Measurements from ENCODE around the gene FAAP20.

Gene FAAP20

DNA sequence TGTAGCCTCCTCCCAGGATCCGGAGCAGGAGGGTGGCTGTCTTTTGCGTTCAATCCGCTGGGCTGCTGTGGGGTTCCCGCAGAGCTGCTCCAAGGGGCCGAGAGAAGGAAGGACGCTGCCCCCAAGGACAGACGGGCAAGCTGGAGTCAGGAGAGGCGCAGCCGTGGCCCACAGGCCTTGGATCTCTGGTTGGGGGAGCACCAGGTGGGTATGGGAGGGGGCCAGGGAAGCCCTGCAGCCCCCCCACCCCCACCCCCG is 17.6 kb upstream of the FAAP20 start:
- DNase-seq (ENCODE audit: low read depth in 2 of 2), result no peak

DNA sequence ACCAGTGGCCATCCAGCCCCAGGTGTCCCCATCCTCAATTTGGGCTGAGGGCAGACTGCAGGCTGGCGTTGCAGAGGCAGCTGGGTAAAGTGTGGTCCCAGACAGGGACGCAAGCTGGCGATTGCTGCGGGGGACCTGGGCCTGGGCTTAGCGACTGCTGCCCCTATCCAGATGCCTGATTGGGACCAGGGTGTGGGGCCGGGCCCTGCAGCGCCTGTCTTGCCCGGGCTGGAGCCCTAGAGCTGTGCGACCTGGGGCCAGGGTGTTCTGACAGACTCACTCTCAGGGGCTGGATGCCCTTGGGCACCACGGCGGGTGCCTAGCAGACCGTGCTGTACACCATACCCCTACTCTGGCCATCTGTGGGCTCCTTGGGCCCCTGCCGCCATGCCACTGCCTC is 16.2 kb upstream of the FAAP20 start:
- no peak for DNase-seq (ENCODE audit: low read depth in 2 of 2)

DNA sequence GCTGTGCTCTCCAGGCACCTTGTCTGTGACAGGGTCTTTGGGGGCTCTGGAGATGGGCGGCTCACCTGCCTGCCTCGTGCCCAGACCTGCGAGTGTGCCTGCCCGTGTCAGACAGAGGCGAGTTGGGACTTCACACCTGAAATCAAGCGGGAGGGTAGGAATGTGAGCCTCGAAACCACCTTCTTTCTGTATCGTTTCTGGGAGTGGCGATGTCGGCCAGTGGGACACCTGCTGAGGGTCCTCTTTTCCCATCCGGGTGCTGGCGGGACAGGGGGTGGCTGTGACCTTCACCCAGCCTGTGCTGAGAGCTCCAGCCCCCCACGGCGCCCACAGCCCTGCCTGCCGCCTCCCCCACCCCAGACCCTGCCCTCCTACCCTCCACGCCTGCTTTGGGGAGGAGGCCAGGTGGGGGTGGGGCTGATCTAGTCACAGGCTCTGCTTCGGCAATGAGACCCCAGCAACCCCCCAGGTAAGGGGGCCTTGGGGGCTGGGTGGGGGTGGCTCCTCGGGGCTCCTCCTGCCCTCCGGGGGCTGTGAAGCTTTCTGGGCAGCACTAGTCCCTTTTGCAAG is 15.6 kb upstream of the FAAP20 start:
- DNase-seq (ENCODE audit: low read depth in 2 of 2), result no peak

DNA sequence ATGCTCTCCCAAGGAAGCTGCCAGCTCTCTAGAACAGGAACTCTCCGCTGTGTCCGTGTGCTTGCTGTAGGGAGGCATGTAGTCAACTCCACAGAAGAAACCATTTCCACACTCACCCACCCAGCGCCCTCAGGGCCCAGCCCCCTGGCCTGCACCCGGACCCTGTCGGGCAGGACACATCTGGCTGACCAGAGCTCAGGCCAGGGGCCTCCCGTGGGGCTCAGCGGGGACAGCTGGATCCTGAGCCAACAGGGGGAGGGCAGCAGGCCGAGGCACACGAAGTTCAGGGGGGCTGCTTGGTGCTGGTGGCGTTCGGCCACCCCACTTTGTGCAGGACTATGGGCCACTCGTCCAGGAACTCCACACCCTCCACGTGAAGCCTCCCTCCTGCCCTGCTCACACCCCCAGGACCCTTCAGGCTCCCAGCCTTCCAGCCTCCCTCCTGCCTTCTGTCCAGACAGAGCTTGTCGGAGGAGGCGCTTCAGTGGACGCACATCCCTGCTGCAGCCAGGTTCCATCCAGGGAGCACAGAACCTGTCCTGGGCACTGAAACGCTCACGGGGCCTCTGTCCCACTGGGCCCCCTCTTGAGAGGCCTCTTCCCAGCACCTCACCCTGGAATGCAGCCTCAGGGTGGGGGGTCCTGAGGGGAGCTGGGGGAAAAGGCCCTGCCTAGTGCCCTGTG is 15.0 kb upstream of the FAAP20 start:
- DNase-seq (ENCODE audit: low read depth in 2 of 2), result no peak

DNA sequence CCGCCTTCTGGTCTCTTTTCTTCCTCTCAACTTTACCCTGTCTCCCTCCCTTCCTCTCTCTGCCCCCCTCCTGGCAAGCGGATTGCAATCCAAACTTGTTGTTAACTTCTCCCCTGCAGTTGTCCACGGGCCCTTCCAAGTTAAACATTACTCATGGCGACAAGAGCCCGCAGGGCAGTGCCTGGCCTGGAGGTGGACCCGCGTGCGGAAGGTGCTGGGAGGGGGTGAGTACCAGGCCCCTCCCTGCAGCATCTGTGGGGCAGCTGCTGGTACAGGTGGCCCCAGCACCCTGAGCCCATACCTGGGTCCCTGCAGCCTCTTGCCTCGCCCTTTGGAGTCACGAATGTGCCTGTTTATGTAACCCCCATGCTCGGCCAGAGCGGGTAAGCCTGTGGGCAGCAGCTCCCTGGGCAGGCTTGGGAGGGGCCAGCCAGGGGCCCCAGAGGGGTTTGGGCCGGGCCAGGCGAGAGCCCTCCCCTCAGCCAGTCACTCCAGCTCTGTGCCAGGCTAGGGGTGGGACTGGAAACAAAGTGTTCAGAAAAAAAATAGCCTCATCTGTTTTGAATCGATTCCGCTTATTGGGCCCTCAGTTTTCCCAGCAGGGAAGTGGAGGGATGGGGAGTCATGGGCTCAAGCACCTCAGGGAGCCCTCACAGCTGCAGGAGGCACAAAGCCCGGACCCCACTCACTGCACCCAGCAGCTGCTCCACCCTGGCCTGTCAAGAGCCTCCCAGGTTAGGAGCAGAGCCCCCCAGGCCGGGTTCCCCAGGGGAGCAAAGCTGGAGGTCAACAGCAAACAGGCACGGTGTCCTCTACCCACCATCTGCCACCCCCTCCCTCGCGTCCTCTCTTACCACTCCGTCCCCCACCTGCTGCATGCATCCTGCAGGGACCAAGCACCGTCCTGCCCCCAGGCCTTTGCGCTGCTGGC is 14.0 kb upstream of the FAAP20 start:
- DNase-seq (ENCODE audit: low read depth in 2 of 2), result no peak

DNA sequence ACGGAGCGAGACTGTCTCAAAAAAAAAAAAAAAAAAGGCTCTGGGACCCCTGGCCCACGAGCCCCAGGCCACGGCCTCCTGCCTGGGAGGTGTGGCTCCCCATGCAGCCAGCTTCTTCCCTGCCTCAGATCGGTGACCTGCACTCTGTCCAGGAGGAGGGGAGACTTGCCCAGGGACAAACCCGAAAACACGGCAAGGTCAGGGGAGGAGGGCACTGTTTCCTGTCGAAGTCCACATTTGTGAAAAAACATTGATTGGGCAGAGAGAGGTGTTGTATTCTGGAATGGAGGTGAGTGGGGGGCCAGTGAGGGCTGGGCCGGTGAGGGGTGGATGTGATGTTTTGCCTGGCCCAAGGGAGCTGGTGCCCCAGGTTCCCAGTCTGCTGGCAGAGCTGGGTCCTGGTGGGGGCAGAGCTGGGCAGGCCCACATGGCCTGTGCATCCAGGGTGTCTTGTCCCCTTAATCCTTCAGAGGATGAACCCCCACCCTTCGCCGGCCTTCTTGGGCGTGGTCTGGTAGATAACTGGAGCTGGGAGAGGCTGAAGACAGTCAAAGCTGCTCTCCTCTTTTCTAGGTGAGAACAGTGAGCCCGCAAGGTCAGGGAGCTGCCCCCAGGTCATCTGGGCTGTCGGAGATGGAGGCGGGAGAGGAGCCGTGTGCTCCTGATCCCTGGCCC is 12.4 kb upstream of the FAAP20 start:
- no peak for DNase-seq (ENCODE audit: low read depth in 2 of 2)

DNA sequence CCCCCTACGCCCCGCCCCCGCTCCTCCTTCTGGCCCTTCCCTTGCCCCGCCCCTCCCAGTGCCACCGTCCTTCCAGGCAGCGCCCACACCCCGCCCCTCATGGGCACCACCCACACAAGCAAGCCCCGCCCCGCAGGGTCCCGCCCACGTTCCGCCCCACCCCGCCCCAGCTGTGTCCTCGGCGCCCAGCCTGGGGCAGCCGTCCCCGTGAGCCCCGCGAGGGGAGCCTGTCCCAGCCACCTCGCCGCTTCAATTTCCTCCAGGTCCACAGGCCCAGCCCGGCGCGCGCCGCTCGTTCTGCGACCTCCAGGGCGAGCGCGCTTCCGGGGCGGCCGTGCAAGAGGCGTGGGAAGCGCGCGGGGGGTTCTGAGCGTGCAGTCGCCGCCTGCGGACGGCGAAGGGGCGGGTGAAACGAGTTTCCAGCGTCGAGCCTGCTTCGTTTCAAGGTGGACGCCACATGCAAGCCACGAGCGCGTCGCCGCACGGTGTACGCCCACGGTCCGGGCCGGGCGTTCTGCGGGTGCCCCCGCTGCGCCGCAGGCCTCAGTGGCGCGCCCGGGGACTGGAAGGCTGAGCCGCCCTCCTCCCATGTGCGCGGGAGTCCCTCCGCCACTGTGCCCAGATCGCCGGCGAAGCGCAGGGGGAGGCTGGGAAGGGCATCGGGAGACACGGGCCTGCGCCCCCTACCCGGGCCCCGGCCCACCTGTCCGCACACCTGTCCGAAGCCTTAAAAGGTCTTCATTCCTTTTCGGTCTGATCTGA is 10.8 kb upstream of the FAAP20 start:
- peak; percentile 93 for DNase-seq (ENCODE audit: low read depth in 2 of 2)

DNA sequence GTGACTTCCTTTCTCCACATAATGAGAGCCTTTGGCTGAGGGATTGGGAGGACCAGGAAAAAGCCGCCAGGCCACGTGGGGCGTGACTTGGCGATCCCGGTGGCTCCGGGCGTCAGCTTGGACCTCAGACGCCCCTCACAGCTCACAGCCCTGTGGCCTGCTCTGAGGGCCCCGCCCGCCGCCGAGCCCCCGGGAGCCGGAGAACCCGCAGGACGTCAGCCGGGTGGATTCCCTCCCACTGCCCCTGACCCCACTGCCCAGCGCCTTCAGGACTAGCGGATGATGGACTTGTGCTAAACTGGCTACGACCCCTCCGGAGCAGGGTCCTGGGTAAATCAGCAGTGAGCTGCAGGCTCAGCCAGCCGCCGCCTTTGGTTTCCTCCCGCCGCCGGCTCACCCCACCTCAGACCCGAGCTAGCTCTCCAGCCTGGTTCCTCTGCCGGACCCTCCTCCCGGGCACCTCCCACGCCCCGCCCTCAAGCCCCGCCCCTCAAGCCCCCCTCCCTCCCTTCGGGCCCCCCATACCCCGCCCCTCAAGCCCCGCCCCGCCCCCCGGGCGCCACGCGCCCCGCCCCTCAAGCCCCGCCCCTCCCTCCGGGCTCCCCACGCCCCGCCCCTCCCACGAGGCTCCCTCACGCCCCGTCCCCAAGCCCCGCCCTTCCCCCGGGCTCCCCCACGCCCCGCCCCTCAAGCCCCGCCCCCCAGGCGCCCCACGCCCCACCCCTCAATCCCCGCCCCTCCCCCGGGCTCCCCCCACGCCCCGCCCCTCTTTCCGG is 10.0 kb upstream of the FAAP20 start:
- no peak for DNase-seq (ENCODE audit: low read depth in 2 of 2)

DNA sequence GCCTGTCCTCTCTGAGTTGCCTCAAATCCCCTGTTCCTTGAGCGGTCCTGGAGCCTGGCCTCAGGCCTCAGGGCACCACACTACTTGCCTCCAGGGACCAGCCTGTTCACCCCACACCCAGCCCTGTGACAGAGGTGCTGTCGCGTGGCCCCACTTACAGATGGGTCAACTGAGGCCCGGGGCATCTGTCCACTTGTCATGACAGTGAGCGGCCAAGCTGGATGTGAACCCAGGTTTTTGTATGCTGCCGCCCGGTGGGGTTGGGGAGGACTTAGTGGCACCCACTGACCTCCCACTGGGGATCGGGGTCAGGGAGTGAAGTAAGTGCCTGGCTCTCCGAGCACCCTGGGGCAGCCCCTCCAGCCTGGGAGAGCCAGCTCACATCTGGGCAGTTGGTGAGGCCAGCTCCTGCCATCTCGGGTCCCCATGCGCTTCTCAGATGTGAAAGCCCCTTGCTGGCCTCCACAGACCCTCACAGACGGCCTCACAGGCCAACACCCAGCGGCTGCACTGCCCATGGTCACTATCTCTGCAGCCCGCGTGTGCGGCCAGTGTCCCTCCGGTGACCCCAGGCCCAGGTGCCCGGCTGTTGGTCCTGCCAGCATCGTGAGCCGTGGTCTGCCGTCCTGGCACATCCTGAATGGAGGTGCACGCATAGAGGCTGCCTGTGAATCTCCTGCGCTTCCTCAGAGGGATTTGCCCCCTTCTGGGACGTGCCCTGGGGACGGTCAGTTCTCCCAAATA is 9.3 kb upstream of the FAAP20 start:
- no peak for DNase-seq (ENCODE audit: low read depth in 2 of 2)

DNA sequence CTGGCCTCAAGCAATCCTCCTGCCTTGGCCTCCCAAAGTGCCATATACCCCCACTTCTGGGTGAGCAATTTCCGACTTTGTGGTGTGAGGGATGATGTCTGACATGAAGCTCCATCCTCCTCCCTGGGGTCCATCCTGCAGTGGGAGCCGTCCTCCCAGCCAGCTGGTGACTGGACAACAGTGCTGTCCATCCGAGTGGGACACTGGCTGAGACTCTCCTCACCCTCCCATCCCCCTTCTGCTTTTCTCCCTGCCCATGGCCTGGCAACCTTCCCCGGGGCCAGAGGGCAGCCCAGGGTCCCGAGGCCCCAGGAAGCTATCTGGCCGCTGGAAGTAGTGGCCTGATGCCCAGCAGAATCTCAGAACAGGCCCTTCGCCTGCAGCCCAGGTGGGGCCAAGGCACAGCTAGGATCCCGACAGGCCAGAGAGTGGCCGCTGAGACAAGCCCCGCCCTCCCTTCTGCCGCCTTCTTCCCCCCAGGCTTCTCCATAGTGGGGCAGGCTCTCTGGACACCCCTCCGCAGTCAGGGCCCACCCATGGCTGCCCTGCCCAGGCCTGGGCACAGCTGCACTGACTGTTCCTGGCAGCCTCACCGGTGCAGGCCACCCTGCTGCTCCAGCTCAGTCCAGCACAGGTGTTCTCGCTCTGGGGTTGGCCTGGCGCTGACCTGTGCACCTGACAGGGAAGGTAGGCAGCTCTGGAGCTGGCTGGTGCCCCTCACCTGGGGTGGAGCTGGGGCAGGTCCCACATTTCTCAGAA is 8.4 kb upstream of the FAAP20 start:
- no peak for DNase-seq (ENCODE audit: low read depth in 2 of 2)

DNA sequence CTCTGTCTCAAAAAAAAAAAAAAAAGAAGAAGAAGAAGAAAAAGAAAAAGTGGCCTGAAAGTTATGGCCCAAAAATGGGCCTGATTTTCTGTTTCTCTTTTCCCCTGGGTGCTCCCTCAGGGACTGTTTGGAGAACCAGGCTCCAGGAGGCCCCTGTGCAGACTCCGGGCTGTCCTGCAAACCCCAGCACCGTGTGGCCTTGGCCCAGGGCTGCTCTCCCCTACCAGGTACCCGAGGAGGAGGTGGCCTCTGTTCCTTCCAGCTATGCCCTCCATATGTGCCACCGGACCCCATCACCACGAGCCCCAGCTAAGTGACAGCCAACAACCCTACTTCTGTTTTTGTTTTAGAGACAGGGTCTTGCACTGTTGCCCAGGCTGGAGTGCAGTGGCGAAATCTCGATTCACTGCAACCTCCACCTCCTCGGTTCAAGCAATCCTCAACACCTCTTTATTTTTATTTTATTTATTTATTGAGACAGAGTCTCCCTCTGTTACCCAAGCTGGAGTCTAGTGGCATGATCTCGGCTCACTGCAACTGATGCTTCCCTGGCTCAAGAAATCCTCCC is 7.5 kb upstream of the FAAP20 start:
- DNase-seq (ENCODE audit: low read depth in 2 of 2), result no peak

DNA sequence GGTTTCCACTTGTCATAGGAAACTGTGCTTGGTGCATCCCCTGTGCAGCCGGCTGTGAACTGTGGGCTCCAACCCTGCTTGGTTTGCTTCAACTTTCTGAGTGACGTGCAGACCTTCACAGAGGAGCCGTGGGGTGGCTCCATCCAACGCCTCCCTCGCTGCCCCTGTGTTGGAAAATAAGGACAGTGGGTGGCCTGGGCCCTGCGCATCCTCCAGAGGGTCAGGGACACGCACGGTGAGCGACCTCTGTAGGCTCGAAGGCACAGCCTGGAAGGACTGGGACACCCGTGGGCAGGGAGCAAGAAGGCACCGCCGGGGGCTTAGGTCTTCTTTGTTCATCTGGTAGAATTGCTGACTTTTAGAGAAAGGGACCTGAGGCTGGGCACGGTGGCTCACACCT is 6.5 kb upstream of the FAAP20 start:
- no peak for DNase-seq (ENCODE audit: low read depth in 2 of 2)

DNA sequence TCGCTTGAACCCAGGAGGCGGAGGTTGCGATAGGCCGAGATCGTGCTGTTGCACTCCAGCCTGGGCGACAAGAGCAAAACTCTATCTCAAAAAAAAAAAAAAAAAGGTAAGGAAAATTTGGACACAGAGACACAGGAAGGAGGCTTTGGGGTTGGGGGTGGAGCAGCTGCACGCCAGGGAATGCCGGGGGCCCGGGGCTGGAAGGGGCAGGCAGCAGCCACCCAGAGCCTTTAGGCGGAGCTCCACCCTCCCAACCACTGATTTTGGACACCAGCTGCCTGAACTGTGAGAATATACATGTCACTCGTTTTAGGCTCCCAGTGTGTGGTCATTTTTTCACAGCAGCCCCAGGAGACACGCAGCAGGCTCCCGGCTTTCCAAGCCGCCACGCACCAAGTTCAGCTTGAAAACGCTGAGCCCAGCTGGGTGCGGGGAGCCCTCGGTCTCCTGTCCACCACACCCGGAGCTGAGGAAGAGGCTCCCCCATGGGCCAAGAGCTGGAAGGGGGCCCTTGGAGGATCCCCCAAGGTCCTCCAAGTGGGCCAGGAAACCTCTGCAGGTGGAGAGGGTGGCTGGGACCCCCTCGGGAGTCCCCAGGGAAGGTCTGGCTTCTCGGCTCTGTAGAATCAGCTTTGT is 5.9 kb upstream of the FAAP20 start:
- no peak for DNase-seq (ENCODE audit: low read depth in 2 of 2)

DNA sequence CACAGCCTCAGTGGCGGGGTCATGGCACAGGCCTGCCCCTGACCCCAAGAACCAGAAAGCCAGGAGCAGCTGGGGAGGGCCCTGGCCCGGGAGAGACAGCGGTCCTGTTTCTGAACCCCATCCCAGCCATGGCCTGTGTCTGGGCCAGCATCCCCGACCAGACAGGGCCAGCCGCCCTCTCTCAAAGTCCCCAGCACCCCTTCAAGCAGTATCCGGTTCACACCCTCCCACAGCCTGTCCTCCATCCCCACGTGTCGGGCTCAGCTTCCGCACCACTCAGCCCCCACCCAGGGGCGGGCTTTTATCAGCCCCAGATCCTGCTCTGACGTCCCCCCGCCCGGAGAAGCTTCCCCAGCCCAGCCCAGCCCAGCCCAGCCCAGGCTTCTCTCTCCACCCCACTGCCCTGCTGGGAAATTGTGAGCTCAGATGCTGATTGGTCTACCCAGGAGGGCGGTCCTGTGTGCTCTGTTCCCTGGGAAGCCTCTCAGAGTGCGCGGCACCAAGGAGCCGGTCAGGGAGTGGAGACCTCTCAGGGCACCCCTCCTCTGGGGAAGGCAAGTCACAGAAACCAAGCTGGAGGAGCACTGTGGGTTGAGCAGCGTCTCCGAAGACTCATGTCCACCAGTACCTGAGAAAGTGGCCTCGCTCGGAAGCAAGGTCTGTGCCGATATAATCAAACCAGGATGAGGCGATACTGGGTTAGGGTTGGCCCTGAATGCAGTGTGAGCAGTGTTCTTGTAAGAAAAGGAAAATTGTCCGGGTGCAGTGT is 4.7 kb upstream of the FAAP20 start:
- DNase-seq (ENCODE audit: low read depth in 2 of 2), result peak; percentile 76 to 78

DNA sequence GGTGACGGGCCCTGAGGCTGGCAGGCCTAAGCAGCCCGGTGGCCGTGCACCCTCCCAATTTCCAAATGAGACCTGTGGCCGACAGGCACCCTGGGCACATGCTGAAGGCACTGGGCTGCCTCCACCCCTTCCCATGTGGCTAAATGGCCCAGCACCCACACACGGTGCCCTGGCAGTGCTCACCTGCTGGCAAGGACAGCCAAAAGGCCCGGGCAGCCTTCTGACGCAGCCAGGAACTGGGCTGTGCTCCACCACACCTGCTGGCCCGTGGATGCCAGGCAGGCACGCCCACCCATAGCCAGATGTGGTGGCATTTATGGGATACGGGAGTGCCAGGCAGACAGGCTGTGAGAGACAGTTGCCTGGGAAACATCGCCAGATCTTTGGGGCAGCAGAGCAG is 4.0 kb upstream of the FAAP20 start:
- DNase-seq (ENCODE audit: low read depth in 2 of 2), result no peak

DNA sequence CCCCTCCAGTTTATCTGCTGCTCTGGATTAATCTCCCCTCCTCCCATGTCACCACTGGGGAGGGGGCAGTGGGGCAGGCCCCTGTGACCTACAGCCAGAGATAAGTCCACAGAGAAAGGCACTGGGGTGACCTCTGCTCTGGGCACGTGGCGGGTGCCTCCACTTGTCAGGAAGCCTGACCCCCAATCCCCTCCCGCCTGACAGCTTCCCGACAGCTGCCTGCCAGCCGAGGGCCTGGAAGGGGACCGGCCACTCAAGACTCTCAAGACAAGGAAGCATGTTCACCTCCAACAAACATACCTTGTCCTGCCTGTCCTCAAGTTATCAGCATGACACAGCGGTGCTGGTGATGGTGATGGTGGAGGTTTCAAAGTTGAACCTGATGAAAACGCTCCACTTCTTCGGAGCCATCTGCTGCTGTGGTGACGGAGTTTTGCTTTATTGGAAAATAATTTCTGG is 3.2 kb upstream of the FAAP20 start:
- no peak for DNase-seq (ENCODE audit: low read depth in 2 of 2)

DNA sequence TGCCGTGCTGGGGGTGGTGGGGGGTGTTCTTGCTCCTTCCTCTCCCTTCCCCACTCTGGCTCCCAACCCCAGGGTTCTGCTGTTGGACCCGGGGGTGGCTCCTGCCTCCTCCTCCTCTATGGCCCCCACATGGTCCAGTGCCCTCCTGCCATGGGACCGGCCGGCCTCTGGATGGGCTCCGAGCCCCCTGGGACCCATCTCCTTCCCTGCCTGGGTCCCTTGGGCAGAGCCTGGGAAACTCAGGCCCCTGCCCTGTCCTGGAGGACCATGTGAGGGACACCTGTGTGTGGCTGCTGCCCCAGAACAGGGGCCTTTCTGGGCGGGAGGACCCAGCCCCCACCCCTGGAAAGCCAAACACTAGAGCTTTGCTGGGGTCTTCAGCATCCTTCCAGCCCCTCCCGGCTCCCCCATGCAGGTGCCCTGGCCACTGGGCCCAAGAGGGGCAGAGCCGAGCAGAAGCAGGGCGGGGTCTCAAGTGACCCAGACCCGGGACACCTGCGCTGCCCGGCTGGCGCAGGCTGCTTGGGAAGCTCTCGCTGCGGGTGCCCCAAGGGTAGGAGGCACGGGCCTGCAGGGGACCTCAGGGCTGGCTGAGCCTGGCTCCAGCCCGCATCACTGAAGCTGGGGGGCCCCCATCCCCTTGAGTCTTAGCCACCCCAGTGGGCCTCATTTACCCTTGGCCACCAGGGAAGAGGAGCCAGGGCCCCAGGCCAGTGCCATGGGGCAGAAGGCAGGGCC is 2.5 kb upstream of the FAAP20 start:
- no peak for DNase-seq (ENCODE audit: low read depth in 2 of 2)

Data from stimulated activated CD8-positive, alpha-beta memory T cell treated with anti-CD3 and anti-CD28 coated beads, Interleukin-2, amount 100 ng/mL, for 48 hours (primary cell).